Right cardiac atrium (tissue), 5 donors: ENCODE data around the gene DEXI. TPM values are rescaled to one million over a fixed set of nuclear protein-coding genes. Genes with fewer than 3 reads are reported as not detected.

Experiments
- ATAC-seq, 2 donors: fragments of 200-7000 bp; cut with Tn5 transposase; one replicate each; pipeline versions ENCODE4 v1.8.0 to v1.9.1; 2020; ENCODE audit warnings: moderate library complexity in 2 of 2, mild to moderate bottlenecking in 1 of 2
- DNase-seq, 3 donors: peaks; one replicate each; pipeline ENCODE4 v3.0.0-alpha.2; 2020
- H3K27ac ChIP-seq: one replicate; pipeline ENCODE4 v1.5.1; 2013; ENCODE audit warnings: mild to moderate bottlenecking, low read length, control low read depth, moderate library complexity
- H3K27me3 ChIP-seq: one replicate; pipeline ENCODE4 v1.6.1; 2013; ENCODE audit not compliant: control insufficient read depth, insufficient read depth
- H3K4me1 ChIP-seq: one replicate; pipeline ENCODE4 v1.6.1; 2013; ENCODE audit warnings: low read length; ENCODE audit not compliant: control insufficient read depth, insufficient read depth
- H3K4me3 ChIP-seq: one replicate; pipeline ENCODE4 v1.5.1; 2013; ENCODE audit warnings: low read length, control low read depth
- H3K9me3 ChIP-seq: one replicate; pipeline ENCODE4 v1.6.1; 2013; ENCODE audit warnings: low read length; ENCODE audit not compliant: control insufficient read depth
- WGBS: extraction: QIAGEN DNeasy Blood & Tissue Kit; methylation state at CpG from one replicate; pipeline ENCODE4 v1.1.7; 2013; 5-methylcytosine and 5-hydroxymethylcytosine counted together
- intact Hi-C, 4 donors: fragments of 100-400 bp; cut with DNase I; formaldehyde crosslinking; loops; one replicate each; pipeline versions ENCODE4 v1.11.0 to v1.14.0; 2022 to 2023
- polyA plus RNA-seq: library from polyadenylated mRNA; stranded (reverse); fragments of 200-250 nt; gene quantifications from one replicate; pipeline ENCODE4 v1.2.3, GENCODE V29; 2013
- total RNA-seq, 4 donors: library from RNA; stranded (reverse); fragmentation: NEBNext Ultra II Directional; extraction: Animal tissue kit (Norgen Biotek cat#: 25700); gene quantifications; one replicate each; pipeline ENCODE4 v1.2.1, GENCODE V29; 2021
- donor health status: healthy with polysubstance abuse.
- donor health status: DM: no; HTN: yes; CAD: no.
- donor health status: DM: no; HTN: no; CAD: no.
- donor health status: DM: no; HTN: yes; CAD: no; lungs with severe emphysema.
- donor health status: DM: yes; HTN: yes; CAD: no.

The DEXI gene
- total and polyA plus RNA-seq, 5 donors: 82.2 to 127 (median 102) TPM

DNA sequence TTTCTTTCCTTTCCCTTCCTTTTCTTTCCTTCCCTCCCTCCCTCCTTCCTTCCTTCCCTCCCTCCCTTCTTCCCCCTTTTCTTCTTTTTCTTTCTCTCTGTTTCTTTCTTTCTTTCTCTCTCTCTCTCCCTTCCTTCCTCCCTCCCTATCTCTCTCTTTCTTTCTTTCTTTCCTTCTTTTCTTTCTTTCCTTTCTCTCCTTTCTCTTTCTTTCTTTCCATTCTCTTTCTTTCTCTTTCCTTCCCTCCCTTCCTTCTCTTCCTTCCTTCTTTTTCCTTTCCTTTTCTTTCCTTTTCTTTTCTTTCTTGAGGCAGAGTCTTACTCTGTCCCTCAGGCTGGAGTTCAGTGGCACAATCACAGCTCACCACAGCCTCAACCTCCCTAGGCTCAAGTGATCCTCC is 31.0 kb downstream of the DEXI start:
- H3K4me1 ChIP-seq: no peaks in the 10 kb centered on the region
- no peaks in the 10 kb centered on the region for H3K9me3 ChIP-seq
- intact Hi-C loops: loop anchor here in 3 of 4 donors (10.0 kb wide), 3 partner anchors 76 to 396 kb away; no protein-coding TSS in a partner anchor
- H3K27me3 ChIP-seq: no peaks in the 10 kb centered on the region
- H3K4me3 ChIP-seq: no peak overlapping the region
- DNase-seq (no peak), ATAC-seq (no peak)
- H3K27ac ChIP-seq: no peak overlapping the region

DNA sequence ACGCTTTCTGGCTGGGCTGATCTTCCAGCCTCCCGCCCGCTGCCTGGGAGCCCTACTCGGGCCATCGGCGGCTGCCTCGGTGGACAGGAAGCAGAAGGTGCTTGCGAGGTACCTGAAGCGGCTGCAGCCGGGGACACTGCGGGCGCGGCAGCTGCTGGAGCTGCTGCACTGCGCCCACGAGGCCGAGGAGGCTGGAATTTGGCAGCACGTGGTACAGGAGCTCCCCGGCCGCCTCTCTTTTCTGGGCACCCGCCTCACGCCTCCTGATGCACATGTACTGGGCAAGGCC is 34.6 kb downstream of the DEXI start:
- Histone ChIP-seq H3K27ac (no peak overlapping the region), H3K4me3 (no peak overlapping the region), H3K27me3 (no peaks in the 10 kb centered on the region), H3K9me3 (no peaks in the 10 kb centered on the region), H3K4me1 (no peaks in the 10 kb centered on the region)
- intact Hi-C loops: no loop called here
- ATAC-seq (no peak), DNase-seq (no peak)
- WGBS: 91% methylated on average over 21 of the region's 21 CpGs

DNA sequence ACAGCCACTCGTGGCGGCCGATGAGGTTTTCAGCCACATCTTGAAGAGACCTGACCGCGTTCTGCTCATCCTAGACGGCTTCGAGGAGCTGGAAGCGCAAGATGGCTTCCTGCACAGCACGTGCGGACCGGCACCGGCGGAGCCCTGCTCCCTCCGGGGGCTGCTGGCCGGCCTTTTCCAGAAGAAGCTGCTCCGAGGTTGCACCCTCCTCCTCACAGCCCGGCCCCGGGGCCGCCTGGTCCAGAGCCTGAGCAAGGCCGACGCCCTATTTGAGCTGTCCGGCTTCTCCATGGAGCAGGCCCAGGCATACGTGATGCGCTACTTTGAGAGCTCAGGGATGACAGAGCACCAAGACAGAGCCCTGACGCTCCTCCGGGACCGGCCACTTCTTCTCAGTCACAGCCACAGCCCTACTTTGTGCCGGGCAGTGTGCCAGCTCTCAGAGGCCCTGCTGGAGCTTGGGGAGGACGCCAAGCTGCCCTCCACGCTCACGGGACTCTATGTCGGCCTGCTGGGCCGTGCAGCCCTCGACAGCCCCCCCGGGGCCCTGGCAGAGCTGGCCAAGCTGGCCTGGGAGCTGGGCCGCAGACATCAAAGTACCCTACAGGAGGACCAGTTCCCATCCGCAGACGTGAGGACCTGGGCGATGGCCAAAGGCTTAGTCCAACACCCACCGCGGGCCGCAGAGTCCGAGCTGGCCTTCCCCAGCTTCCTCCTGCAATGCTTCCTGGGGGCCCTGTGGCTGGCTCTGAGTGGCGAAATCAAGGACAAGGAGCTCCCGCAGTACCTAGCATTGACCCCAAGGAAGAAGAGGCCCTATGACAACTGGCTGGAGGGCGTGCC is 35.1 kb downstream of the DEXI start:
- H3K4me3 ChIP-seq: no peak overlapping the region
- H3K4me1 ChIP-seq: no peaks in the 10 kb centered on the region
- H3K27ac ChIP-seq: no peak overlapping the region
- no peaks in the 10 kb centered on the region for H3K27me3 ChIP-seq
- H3K9me3 ChIP-seq: no peaks in the 10 kb centered on the region
- 75% methylated on average over 46 of the region's 46 CpGs for WGBS
- DNase-seq (peak in 2 of 3 donors; percentile 69 to 70), ATAC-seq (peak; percentile 49 to 59)
- intact Hi-C loops: no loop called here

DNA sequence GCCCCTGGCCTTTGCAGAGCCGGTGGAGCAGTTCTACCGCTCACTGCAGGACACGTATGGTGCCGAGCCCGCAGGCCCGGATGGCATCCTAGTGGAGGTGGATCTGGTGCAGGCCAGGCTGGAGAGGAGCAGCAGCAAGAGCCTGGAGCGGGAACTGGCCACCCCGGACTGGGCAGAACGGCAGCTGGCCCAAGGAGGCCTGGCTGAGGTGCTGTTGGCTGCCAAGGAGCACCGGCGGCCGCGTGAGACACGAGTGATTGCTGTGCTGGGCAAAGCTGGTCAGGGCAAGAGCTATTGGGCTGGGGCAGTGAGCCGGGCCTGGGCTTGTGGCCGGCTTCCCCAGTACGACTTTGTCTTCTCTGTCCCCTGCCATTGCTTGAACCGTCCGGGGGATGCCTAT is 35.8 kb downstream of the DEXI start:
- H3K27me3 ChIP-seq: no peaks in the 10 kb centered on the region
- no peaks in the 10 kb centered on the region for H3K9me3 ChIP-seq
- H3K4me1 ChIP-seq: no peaks in the 10 kb centered on the region
- no peak overlapping the region for H3K27ac ChIP-seq
- 89% methylated on average over 19 of the region's 19 CpGs for WGBS
- no peak overlapping the region for H3K4me3 ChIP-seq
- intact Hi-C loops: no loop called here
- ATAC-seq (peak in 1 of 2 donors; percentile 12), DNase-seq (peak in 1 of 3 donors; percentile 50)

DNA sequence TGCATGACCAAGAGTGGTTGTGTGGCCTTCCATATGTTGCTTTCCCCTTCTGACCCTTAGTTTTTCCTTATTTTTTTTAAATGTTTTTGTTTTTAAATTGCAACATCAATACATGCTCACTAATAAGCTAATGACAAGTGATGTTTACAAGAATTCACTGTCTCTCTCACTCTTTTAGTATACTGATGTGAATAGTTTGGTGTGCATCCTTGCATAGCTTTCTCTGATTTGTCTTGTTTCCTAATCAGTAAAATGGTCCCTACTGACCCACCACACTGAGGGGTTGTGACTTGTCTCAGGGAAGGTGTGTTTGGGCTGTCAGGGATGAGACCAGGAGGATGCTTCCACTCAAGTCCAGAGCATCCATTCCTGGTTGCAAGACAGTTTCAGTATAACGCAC is 39.3 kb downstream of the DEXI start:
- DNase-seq (no peak), ATAC-seq (no peak)
- no peaks in the 10 kb centered on the region for H3K27me3 ChIP-seq
- intact Hi-C loops: no loop called here
- H3K4me1 ChIP-seq: no peaks in the 10 kb centered on the region
- H3K27ac ChIP-seq: no peak overlapping the region
- H3K4me3 ChIP-seq: no peak overlapping the region
- WGBS: 94% methylated on average over 1 of the region's 1 CpG
- no peaks in the 10 kb centered on the region for H3K9me3 ChIP-seq

- intact Hi-C loops: no loop called here
- Histone ChIP-seq H3K9me3 (no peaks in the 10 kb centered on the region), H3K27ac (no peak overlapping the region), H3K4me3 (no peak overlapping the region), H3K4me1 (no peaks in the 10 kb centered on the region), H3K27me3 (no peaks in the 10 kb centered on the region)
- DNase-seq: no peak
- WGBS: 70% methylated on average over 5 of the region's 5 CpGs
- no peak for ATAC-seq
These were observed 45.1 kb downstream of the DEXI start for GRCh38 chr16:10897134-10897533.

DNA sequence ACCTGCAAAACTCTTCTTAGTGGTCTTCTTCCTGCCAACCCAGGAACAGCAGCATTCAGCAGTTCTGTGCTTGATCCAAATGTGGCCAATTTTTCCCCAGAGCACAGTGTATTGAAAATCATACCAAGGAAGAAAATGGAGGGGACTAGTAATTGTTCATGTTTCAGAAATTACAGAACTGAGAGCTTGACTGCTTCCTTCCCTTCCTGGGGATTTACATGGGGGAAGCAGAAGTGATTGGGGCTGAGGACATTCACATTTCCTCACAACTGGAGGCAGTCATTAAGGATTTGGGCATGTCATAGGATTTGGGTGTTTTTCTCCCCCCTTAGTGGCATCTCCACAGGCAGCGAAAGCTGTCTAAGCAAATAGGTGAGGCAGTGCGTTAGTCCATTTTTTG is 45.5 kb downstream of the DEXI start:
- DNase-seq (no peak), ATAC-seq (no peak)
- peak overlapping the region; percentile 24 for H3K27ac ChIP-seq
- H3K9me3 ChIP-seq: no peaks in the 10 kb centered on the region
- H3K4me1 ChIP-seq: no peaks in the 10 kb centered on the region
- no peak overlapping the region for H3K4me3 ChIP-seq
- whole genome bisulfite sequencing: 91% methylated on average over 2 of the region's 2 CpGs
- intact Hi-C loops: no loop called here
- no peaks in the 10 kb centered on the region for H3K27me3 ChIP-seq

GRCh38 chr16:10896165-10896564 is 46.1 kb downstream of the DEXI start:
- Histone ChIP-seq H3K4me1 (no peaks in the 10 kb centered on the region), H3K4me3 (no peak overlapping the region), H3K9me3 (no peaks in the 10 kb centered on the region), H3K27ac (no peak overlapping the region), H3K27me3 (no peaks in the 10 kb centered on the region)
- 68% methylated on average over 3 of the region's 3 CpGs for WGBS
- DNase-seq (no peak), ATAC-seq (no peak)
- intact Hi-C loops: no loop called here

DNA sequence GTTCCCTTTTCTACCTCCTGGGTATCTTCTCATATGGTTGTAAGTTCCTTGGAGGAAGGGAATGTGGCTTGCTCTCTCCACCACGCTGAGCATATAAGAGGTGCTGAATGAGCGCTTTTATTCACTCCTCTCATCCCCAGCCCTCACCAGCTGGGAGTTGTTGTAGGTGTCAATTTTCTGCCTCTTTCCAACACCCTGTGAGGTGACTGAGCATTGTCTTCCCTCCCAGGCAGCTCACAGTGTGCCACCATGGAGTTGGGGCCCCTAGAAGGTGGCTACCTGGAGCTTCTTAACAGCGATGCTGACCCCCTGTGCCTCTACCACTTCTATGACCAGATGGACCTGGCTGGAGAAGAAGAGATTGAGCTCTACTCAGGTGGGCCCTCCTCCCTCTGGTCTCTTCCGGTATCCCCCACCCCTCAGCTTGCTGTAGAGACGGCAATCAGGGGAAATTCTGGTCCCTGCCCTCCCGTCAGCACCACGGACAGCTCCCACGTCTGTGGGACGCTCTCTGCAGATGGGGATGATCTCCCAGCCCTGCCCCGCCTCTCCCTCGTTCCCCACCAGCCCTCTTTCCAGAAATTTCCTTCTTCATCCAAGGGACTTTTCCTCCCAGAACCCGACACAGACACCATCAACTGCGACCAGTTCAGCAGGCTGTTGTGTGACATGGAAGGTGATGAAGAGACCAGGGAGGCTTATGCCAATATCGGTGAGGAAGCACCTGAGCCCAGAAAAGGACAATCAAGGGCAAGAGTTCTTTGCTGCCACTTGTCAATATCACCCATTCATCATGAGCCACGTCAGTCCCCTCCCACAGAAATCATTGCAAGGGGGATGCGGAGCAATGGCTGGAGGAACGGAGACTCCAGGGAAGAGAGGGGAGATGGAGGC is 47.0 kb downstream of the DEXI start:
- intact Hi-C loops: no loop called here
- Histone ChIP-seq H3K4me3 (no peak overlapping the region), H3K4me1 (no peaks in the 10 kb centered on the region), H3K9me3 (no peaks in the 10 kb centered on the region), H3K27ac (no peak overlapping the region), H3K27me3 (no peaks in the 10 kb centered on the region)
- ATAC-seq (peak; percentile 51 to 61), DNase-seq (peak; percentile 54 to 85 (median 77))
- 42% methylated on average over 17 of the region's 17 CpGs for WGBS

- H3K4me3 ChIP-seq: no peak overlapping the region
- H3K4me1 ChIP-seq: peaks cover 3% of the 10 kb centered on the region
- 81% methylated on average over 5 of the region's 5 CpGs for WGBS
- H3K9me3 ChIP-seq: no peaks in the 10 kb centered on the region
- H3K27ac ChIP-seq: no peak overlapping the region
- H3K27me3 ChIP-seq: no peaks in the 10 kb centered on the region
- intact Hi-C loops: no loop called here
- DNase-seq: no peak
- no peak for ATAC-seq
These were observed 49.4 kb downstream of the DEXI start for GRCh38 chr16:10892782-10893318.

- DNase-seq (no peak), ATAC-seq (no peak)
- H3K9me3 ChIP-seq: no peaks in the 10 kb centered on the region
- H3K27me3 ChIP-seq: no peaks in the 10 kb centered on the region
- intact Hi-C loops: no loop called here
- H3K27ac ChIP-seq: no peak overlapping the region
- H3K4me3 ChIP-seq: no peak overlapping the region
- H3K4me1 ChIP-seq: peaks cover 3% of the 10 kb centered on the region
- WGBS: 77% methylated on average over 4 of the region's 4 CpGs
These were observed 52.4 kb downstream of the DEXI start for GRCh38 chr16:10889855-10890254.
